ENCODE measurements around the gene PMVK.

PMVK gene

DNA sequence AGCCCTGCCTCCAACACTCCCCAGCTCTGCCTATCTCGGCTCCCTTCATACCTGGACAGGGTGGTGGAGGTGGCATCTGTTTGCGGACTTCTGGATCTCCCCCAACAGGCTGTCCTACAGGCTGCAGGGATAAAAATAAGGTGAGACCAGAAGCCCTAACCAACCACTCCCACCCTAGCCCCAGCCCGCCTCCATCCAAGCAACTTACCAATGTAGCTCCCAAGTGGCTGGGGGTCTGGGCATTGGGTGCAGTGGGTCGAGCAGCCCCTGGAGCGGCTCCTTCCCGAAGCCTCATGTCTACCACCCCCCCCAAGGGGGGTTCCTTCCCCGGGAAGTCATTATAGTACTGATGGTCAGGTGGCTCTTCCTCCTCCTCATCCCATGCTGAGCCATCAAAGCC, 29.6 kb upstream of the PMVK start:
- no peak for DNase-seq (ENCODE audit: low spot score)

DNA sequence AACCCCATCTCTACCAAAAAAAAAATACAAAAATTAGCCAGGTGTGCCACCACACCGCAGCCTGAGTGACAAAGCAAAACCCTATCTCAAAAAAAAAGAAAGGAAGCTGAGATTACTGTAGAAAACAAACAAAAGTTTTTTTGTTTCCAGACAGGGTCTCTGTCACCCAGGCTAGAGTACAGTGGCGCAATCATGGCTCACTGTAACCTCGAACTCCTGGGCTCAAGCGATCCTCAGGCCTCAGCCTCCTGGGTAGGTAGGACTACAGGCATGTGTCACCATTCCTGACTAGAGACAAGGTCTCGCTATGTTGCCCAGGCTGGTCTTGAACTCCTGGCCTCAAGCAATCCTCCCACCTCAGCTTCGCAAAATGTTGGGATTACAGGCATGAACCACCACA, 27.8 kb upstream of the PMVK start:
- no peak for DNase-seq (ENCODE audit: low spot score)

DNA sequence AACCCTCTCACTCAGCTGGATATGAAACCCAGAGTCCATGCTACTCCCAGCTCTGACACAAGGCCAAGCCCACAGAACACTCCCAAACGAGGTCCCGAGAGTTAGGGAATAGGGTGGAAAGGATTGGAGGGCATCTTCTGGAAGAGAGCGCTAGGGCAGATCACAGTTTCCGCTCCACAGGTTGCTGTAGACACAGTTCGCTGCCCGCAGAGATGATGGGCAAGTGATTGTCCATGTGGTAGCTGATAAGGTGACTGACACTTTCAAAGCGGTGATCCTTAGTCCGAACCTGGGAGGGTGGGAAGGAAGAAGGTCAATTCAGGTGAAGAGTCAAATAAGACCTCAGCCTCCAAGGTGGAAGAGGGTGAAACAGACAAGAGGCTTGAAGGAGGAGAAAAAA, 27.1 kb upstream of the PMVK start:
- no peak for DNase-seq (ENCODE audit: low spot score)

- DNase-seq (ENCODE audit: low spot score), result no peak
Measured at GRCh38 chr1:154962795-154963330, 26.3 kb upstream of the PMVK start.

- peak; percentile 46 for DNase-seq (ENCODE audit: low spot score)
Measured at GRCh38 chr1:154962156-154962749, 25.7 kb upstream of the PMVK start.

- DNase-seq (ENCODE audit: low spot score), result peak; percentile 92
Measured at GRCh38 chr1:154961207-154962155, 25.0 kb upstream of the PMVK start, which contains the start of gene PYGO2. Gene PYGO2, minus strand, starts transcription at chr1:154961782. Its CDS starts 206 bp downstream, at chr1:154961576.

- DNase-seq (ENCODE audit: low spot score), result no peak
Measured at GRCh38 chr1:154960446-154961136, 24.1 kb upstream of the PMVK start.

GRCh38 chr1:154959426-154959780, 22.9 kb upstream of the PMVK start:
- DNase-seq (ENCODE audit: low spot score), result no peak

GRCh38 chr1:154958681-154959425, 22.3 kb upstream of the PMVK start:
- no peak for DNase-seq (ENCODE audit: low spot score)

DNA sequence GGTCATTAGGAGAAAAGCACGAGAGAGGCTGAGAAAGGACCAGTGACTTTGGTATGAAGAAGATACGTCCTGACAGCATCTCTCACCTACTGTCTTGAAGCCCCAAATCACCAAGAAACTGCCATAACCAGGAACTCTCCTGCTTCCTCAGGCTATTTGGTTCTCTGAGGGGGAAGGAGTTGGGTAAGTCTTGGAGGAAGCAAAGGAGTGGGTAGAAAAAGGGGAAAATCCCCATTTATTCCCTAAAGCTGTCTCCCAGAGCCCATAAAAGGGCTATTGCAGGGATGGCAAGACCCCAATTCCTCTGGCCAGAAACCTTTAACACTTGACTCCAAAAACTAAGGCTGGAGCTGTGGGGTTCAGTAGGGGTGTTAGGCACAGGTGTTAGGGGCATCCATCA, 21.5 kb upstream of the PMVK start:
- DNase-seq (ENCODE audit: low spot score), result no peak

GRCh38 chr1:154957091-154957657, 20.7 kb upstream of the PMVK start:
- DNase-seq (ENCODE audit: low spot score), result no peak

- DNase-seq (ENCODE audit: low spot score), result no peak
Measured at GRCh38 chr1:154956544-154956941, 20.0 kb upstream of the PMVK start.

- DNase-seq (ENCODE audit: low spot score), result peak; percentile 93
Measured at GRCh38 chr1:154955718-154956543, 19.4 kb upstream of the PMVK start, which contains the start of gene PBXIP1. Gene PBXIP1, minus strand, starts transcription at chr1:154956099. Its CDS starts 2,378 bp downstream, at chr1:154953721.

DNA sequence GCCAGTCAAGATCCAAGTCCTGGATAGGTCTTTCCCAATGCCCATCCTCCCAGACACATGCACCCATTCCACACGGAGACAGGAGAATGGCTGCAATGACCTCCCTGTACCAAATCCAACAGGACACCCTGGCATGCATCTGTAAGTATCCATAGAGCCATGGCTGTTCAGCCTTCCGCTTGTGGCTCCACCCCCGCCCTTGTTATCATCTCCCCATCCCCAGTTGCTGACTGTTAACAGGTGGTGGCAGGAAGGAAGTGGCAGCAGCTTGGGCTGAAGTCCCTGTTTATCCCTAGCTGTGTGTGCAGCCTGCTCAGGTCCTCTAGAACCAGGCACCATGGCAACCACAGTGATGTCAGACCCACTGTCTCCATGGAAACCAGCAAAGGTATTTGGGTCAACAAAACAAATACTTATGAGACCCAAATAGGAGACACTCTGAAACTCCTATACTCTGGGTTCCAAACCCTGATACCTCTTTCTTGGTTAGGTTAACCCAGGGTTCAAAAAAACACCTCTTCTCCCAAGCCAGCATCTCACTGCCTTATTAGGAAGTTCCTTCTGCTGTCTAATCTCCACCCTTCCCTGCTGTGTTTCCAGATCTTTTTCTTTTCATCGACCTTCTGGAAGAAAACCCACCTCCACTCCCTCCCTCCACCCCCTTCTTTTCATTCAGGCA, 18.7 kb upstream of the PMVK start:
- DNase-seq (ENCODE audit: low spot score), result peak; percentile 53

GRCh38 chr1:154954541-154954940, 18.0 kb upstream of the PMVK start:
- DNase-seq (ENCODE audit: low spot score), result no peak

DNA sequence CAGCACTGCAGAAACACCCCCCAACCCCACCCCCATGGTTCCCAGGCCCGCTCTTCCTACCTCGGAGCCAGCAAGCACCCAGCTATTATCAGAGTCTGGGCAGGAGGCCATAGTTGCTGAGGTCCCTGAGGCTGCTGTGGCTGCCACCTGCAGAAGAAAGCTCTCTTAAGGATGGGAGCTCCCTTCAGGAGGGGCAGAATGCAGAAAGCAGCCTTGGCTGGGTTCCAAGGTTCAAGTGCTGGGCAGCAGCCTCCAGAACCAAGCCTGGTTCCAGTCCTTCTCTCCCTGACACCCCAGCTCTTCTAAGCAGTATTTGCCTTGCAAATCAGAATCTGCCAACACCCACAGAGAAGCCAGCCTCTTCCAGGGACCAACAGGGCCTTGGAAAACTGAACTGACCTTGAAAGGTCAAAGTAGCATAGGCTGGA, 17.1 kb upstream of the PMVK start:
- DNase-seq (ENCODE audit: low spot score), result no peak

- DNase-seq (ENCODE audit: low spot score), result no peak
Measured at GRCh38 chr1:154952664-154953063, 16.1 kb upstream of the PMVK start.

- DNase-seq (ENCODE audit: low spot score), result no peak
Measured at GRCh38 chr1:154951901-154952657, 15.6 kb upstream of the PMVK start.

GRCh38 chr1:154948079-154948478, 11.6 kb upstream of the PMVK start:
- DNase-seq (ENCODE audit: low spot score), result no peak
